Gastrocnemius medialis (tissue), 4 donors: ENCODE data around the gene LRCH1. TPM values are rescaled to one million over a fixed set of nuclear protein-coding genes. Genes with fewer than 3 reads are reported as not detected.

Source experiments
- ATAC-seq, 2 donors: fragments of 150-250 bp; one replicate each; pipeline ENCODE4 v1.9.1; 2016
- DNase-seq, 2 donors: peaks; one replicate each; pipeline ENCODE4 v3.0.0-alpha.2; 2019
- H3K27ac ChIP-seq, 4 donors: fragments of 200-600 bp; sonication (generic); 1 replicate in 1 of 4; 2 replicates in 3 of 4; pipeline ENCODE4 v1.5.1; 2016 to 2018; ENCODE audit warnings: mild to moderate bottlenecking in 2 of 4, moderate library complexity in 1 of 4
- H3K27me3 ChIP-seq, 3 donors: fragments of 200-600 bp; sonication (generic) in 2 of 3; 1 replicate in 1 of 3; 2 replicates in 2 of 3; pipeline versions ENCODE4 v1.5.1 to v1.6.0; 2016 to 2019; ENCODE audit warnings: mild to moderate bottlenecking in 1 of 3, moderate library complexity in 1 of 3
- H3K36me3 ChIP-seq, 2 donors: fragments of 200-600 bp; sonication (generic) in 1 of 2; one replicate each; pipeline ENCODE4 v1.5.1; 2017 to 2018
- H3K4me1 ChIP-seq, 2 donors: fragments of 200-600 bp; sonication (generic) in 1 of 2; one replicate each; pipeline ENCODE4 v1.5.1; 2016 to 2017; ENCODE audit warnings: mild to moderate bottlenecking in 2 of 2
- H3K4me3 ChIP-seq, 4 donors: fragments of 200-600 bp; sonication (generic) in 3 of 4; 1 replicate in 1 of 4; 2 replicates in 3 of 4; pipeline ENCODE4 v1.5.1; 2016 to 2019; ENCODE audit warnings: mild to moderate bottlenecking in 2 of 4
- H3K9me3 ChIP-seq, 3 donors: fragments of 200-600 bp; sonication (generic) in 2 of 3; 1 replicate in 1 of 3; 2 replicates in 2 of 3; pipeline ENCODE4 v1.5.1; 2016 to 2019
- CTCF ChIP-seq, 5 experiments: fragments of 450-650 bp in 3 of 5; fragments of 200-600 bp in 2 of 5; sonication (generic) in 2 of 5; IDR thresholded peaks in 4 of 5; conservative IDR thresholded peaks in 1 of 5; 1 replicate in 4 of 5; 2 replicates in 1 of 5; pipeline ENCODE4 v1.5.1; 2016 to 2019; ENCODE audit warnings: antibody characterized with exemption in 5 of 5, mild to moderate bottlenecking in 3 of 5, moderate library complexity in 3 of 5
- POLR2A ChIP-seq, 2 donors: fragments of 450-650 bp; IDR thresholded peaks; one replicate each; pipeline ENCODE4 v1.6.1; 2017; ENCODE audit warnings: antibody characterized with exemption in 2 of 2, mild to moderate bottlenecking in 2 of 2, moderate library complexity in 2 of 2
- in situ Hi-C, 4 donors: fragments of 200-750 bp; cut with MboI; loops; one replicate each; pipeline versions ENCODE4 v1.15.0 to v1.8.0; 2017; ENCODE audit warnings: low sequenced_read_pairs in 4 of 4
- intact Hi-C: fragments of 100-400 bp; cut with DNase I; formaldehyde crosslinking; loops from one replicate; pipeline ENCODE4 v1.15.1; 2023; ENCODE audit warnings: low total_unique reads
- total RNA-seq, 4 donors: library from RNA; depleted of rRNA; stranded (reverse); fragments of >200 nt; gene quantifications; one replicate each; pipeline versions ENCODE4 v1.1.0 to v1.2.3, GENCODE V29; 2016

LRCH1 gene
- total RNA-seq, 4 donors from 2014 or later = 3.4 to 5.0 (median 3.9) TPM

- ATAC-seq (no peak), DNase-seq (no peak)
- Histone ChIP-seq H3K27me3 (no peaks in the 10 kb centered on the region), H3K4me1 (peaks cover 11 to 41% of the 10 kb centered on the region in 2 donors), H3K4me3 (no peak overlapping the region), H3K27ac (peak overlapping the region in 1 of 4 donors; percentile 5), H3K36me3 (no peaks in the 10 kb centered on the region), H3K9me3 (no peaks in the 10 kb centered on the region)
- in situ Hi-C loops = no loop called here
- intact Hi-C loops = no loop called here
- TF ChIP-seq CTCF (IDR thresholded peaks at IDR 0.05 in 4 of 5, conservative IDR thresholded peaks at IDR 0.05 in 1 of 5) = no peak
- TF ChIP-seq POLR2A (IDR thresholded peaks at IDR 0.05) = no peak
Observed at GRCh38 chr13:46659413-46660065, 106.6 kb downstream of the LRCH1 start.

GRCh38 chr13:46660416-46660815 is 107.4 kb downstream of the LRCH1 start:
- intact Hi-C loops = no loop called here

GRCh38 chr13:46660857-46661256 is 107.9 kb downstream of the LRCH1 start:
- no peaks in the 10 kb centered on the region for H3K36me3 ChIP-seq
- H3K4me1 ChIP-seq = peaks cover 22 to 36% of the 10 kb centered on the region in 2 donors
- no peak for DNase-seq
- intact Hi-C loops (no loop called here), in situ Hi-C loops (no loop called here)
- no peaks in the 10 kb centered on the region for H3K27me3 ChIP-seq
- TF ChIP-seq POLR2A (IDR thresholded peaks at IDR 0.05) (no peak), CTCF (IDR thresholded peaks at IDR 0.05 in 4 of 5, conservative IDR thresholded peaks at IDR 0.05 in 1 of 5) (no peak)
- no peaks in the 10 kb centered on the region for H3K9me3 ChIP-seq
- H3K27ac ChIP-seq = no peak overlapping the region
- ATAC-seq = no peak
- H3K4me3 ChIP-seq = no peak overlapping the region

More at GRCh38 chr13:46660416-46660815, 107.4 kb downstream of the LRCH1 start:
- Histone ChIP-seq H3K4me1 (peaks cover 18 to 36% of the 10 kb centered on the region in 2 donors), H3K27ac (no peak overlapping the region), H3K4me3 (no peak overlapping the region), H3K9me3 (no peaks in the 10 kb centered on the region), H3K36me3 (no peaks in the 10 kb centered on the region), H3K27me3 (no peaks in the 10 kb centered on the region)
- in situ Hi-C loops = no loop called here
- DNase-seq (no peak), ATAC-seq (no peak)
- TF ChIP-seq CTCF (IDR thresholded peaks at IDR 0.05 in 4 of 5, conservative IDR thresholded peaks at IDR 0.05 in 1 of 5) (no peak), POLR2A (IDR thresholded peaks at IDR 0.05) (no peak)

DNA sequence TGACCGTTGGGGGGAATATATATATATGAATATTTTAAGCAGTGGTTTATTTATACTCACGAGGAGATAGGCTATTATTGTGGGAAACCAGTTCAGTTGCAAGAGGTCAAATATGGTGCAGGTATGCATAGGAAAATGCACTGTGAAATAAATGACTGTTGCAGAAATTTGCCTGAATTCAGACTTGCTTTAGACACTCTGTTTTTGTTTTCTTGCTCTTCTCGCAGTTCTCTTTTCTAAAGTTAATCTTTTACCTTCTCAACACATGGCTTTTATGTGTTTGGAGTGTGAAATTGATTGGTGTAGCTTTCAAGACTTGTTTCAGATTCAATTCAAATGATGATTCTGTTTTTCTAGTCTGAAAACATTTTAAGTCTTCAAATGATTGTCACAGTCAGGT is 109.7 kb downstream of the LRCH1 start:
- no peaks in the 10 kb centered on the region for H3K36me3 ChIP-seq
- no peaks in the 10 kb centered on the region for H3K9me3 ChIP-seq
- TF ChIP-seq CTCF (IDR thresholded peaks at IDR 0.05 in 4 of 5, conservative IDR thresholded peaks at IDR 0.05 in 1 of 5) (no peak), POLR2A (IDR thresholded peaks at IDR 0.05) (no peak)
- ATAC-seq (no peak), DNase-seq (no peak)
- peak overlapping the region in 1 of 4 donors; percentile 12 for H3K27ac ChIP-seq
- H3K4me3 ChIP-seq = no peak overlapping the region
- intact Hi-C loops (no loop called here), in situ Hi-C loops (no loop called here)
- H3K4me1 ChIP-seq = peaks cover 25 to 38% of the 10 kb centered on the region in 2 donors
- no peaks in the 10 kb centered on the region for H3K27me3 ChIP-seq
